Caco-2 (cell line): ENCODE data around the gene CCR5AS.

Experiments used
- BruUV-seq: library from RNA; stranded (reverse); fragments of 400-500 nt; replicated peaks from 2 replicates; lab custom pipeline; 2021; lab: Mats Ljungman, UMichigan
- CTCF ChIA-PET: fragments of 300-600 bp; sonication (Branson Sonifier 250); formaldehyde crosslinking; loops from one replicate; lab custom pipeline; 2022; ENCODE audit warnings: antibody characterized with exemption; lab: Charles Lee
- POLR2A ChIA-PET: fragments of 300-600 bp; sonication (Branson Sonifier 250); formaldehyde crosslinking; loops from one replicate; lab custom pipeline; 2022; ENCODE audit warnings: antibody characterized with exemption; lab: Charles Lee
- DNase-seq, 2 experiments: peaks; one replicate each; pipeline versions ENCODE4 v3.0.0 to v3.0.0-alpha.2; 2020 to 2022
- H3K27me3 ChIP-seq: replicated peaks from 2 replicates; pipeline ENCODE4 v1.6.0; 2011; ENCODE audit warnings: low read length; ENCODE audit not compliant: control insufficient read depth, insufficient read depth
- H3K36me3 ChIP-seq: 2 replicates; pipeline ENCODE4 v1.5.1; 2011; ENCODE audit warnings: low read length; ENCODE audit not compliant: control insufficient read depth, insufficient read depth
- H3K4me1 ChIP-seq: fragments of 250-450 bp; sonication (Bioruptor Pico); 2 replicates; pipeline ENCODE4 v1.5.1; 2020; ENCODE audit warnings: mild to moderate bottlenecking
- H3K4me3 ChIP-seq: 2 replicates; pipeline ENCODE4 v1.5.1; 2011; ENCODE audit warnings: low read depth, mild to moderate bottlenecking, control low read depth, low read length
- H3K9me3 ChIP-seq: fragments of 250-450 bp; sonication (Bioruptor Pico); 2 replicates; pipeline ENCODE4 v1.5.1; 2020; ENCODE audit warnings: mild to moderate bottlenecking, moderate library complexity
- H3K27ac Mint-ChIP-seq: one replicate; pipeline ENCODE4 v1.8.0; 2022; ENCODE audit warnings: mixed read lengths; ENCODE audit not compliant: unreplicated experiment
- H3K27me3 Mint-ChIP-seq: one replicate; pipeline ENCODE4 v1.8.0; 2022; ENCODE audit warnings: mixed read lengths; ENCODE audit not compliant: insufficient read depth, unreplicated experiment
- H3K36me3 Mint-ChIP-seq: one replicate; pipeline ENCODE4 v1.8.0; 2022; ENCODE audit warnings: mild to moderate bottlenecking, mixed read lengths; ENCODE audit not compliant: insufficient read depth, unreplicated experiment
- H3K4me1 Mint-ChIP-seq: one replicate; pipeline ENCODE4 v1.8.0; 2022; ENCODE audit warnings: low read depth, mixed read lengths; ENCODE audit not compliant: unreplicated experiment
- H3K4me3 Mint-ChIP-seq: one replicate; pipeline ENCODE4 v1.8.0; 2022; ENCODE audit warnings: mild to moderate bottlenecking, moderate library complexity, mixed read lengths; ENCODE audit not compliant: unreplicated experiment
- H3K9me3 Mint-ChIP-seq: one replicate; pipeline ENCODE4 v1.8.0; 2022; ENCODE audit warnings: mixed read lengths; ENCODE audit not compliant: unreplicated experiment
- CTCF ChIP-seq, 2 experiments: fragments of 200-600 bp in 1 of 2; IDR thresholded peaks; 1 replicate in 1 of 2; 2 replicates in 1 of 2; pipeline versions ENCODE4 v1.5.1 to v1.8.0; 2011 to 2022; ENCODE audit warnings: antibody characterized with exemption in 1 of 2, control low read depth in 1 of 2, inconsistent platforms in 1 of 2, low read depth in 1 of 2, low read length in 1 of 2, mild to moderate bottlenecking in 1 of 2, moderate library complexity in 1 of 2; ENCODE audit not compliant: insufficient read depth in 1 of 2, severe bottlenecking in 1 of 2, unreplicated experiment in 1 of 2
- intact Hi-C: fragments of 100-400 bp; cut with micrococcal nuclease; formaldehyde crosslinking; loops from one replicate; pipeline ENCODE4 v1.10.0; 2022; ENCODE audit not compliant: unreplicated experiment

The CCR5AS gene

GRCh38 chr3:46419816-46420215 is 12.9 kb upstream of the CCR5AS start:
- Mint-ChIP-seq H3K36me3 (no peaks in the 10 kb centered on the region), H3K4me1 (no peaks in the 10 kb centered on the region), H3K4me3 (no peak overlapping the region), H3K27me3 (no peaks in the 10 kb centered on the region), H3K27ac (no peak overlapping the region), H3K9me3 (no peaks in the 10 kb centered on the region)
- intact Hi-C loops = no loop called here
- no peaks in the 10 kb centered on the region for H3K4me1 ChIP-seq
- no peak for TF ChIP-seq CTCF (IDR thresholded peaks at IDR 0.05; ENCODE audit: insufficient read depth in 1 of 2, low read depth in 1 of 2, low read length in 1 of 2, severe bottlenecking in 1 of 2, unreplicated experiment in 1 of 2)
- POLR2A ChIA-PET = no interaction called here
- CTCF ChIA-PET = no interaction called here
- H3K9me3 ChIP-seq = no peaks in the 10 kb centered on the region
- no TSS peak for BruUV-seq
- no peaks in the 10 kb centered on the region for H3K36me3 ChIP-seq
- H3K27me3 ChIP-seq = no peaks in the 10 kb centered on the region
- H3K4me3 ChIP-seq = no peak overlapping the region
- no peak for DNase-seq

- no peak overlapping the region for H3K27ac Mint-ChIP-seq
- no peaks in the 10 kb centered on the region for H3K9me3 ChIP-seq
- H3K9me3 Mint-ChIP-seq = no peaks in the 10 kb centered on the region
- intact Hi-C loops = no loop called here
- POLR2A ChIA-PET = no interaction called here
- DNase-seq = no peak
- H3K36me3 Mint-ChIP-seq = no peaks in the 10 kb centered on the region
- H3K4me1 ChIP-seq = no peaks in the 10 kb centered on the region
- no peak overlapping the region for H3K4me3 ChIP-seq
- no TSS peak for BruUV-seq
- H3K36me3 ChIP-seq = no peaks in the 10 kb centered on the region
- H3K27me3 ChIP-seq = no peaks in the 10 kb centered on the region
- no peaks in the 10 kb centered on the region for H3K27me3 Mint-ChIP-seq
- CTCF ChIA-PET = no interaction called here
- no peak for TF ChIP-seq CTCF (IDR thresholded peaks at IDR 0.05; ENCODE audit: insufficient read depth in 1 of 2, low read depth in 1 of 2, low read length in 1 of 2, severe bottlenecking in 1 of 2, unreplicated experiment in 1 of 2)
- no peaks in the 10 kb centered on the region for H3K4me1 Mint-ChIP-seq
- H3K4me3 Mint-ChIP-seq = no peak overlapping the region
Observed at GRCh38 chr3:46417841-46418611, 11.2 kb upstream of the CCR5AS start.

- Mint-ChIP-seq H3K9me3 (no peaks in the 10 kb centered on the region), H3K4me1 (no peaks in the 10 kb centered on the region), H3K27ac (no peak overlapping the region), H3K27me3 (no peaks in the 10 kb centered on the region), H3K36me3 (no peaks in the 10 kb centered on the region), H3K4me3 (no peak overlapping the region)
- CTCF ChIA-PET = no interaction called here
- POLR2A ChIA-PET = no interaction called here
- H3K9me3 ChIP-seq = no peaks in the 10 kb centered on the region
- H3K36me3 ChIP-seq = no peaks in the 10 kb centered on the region
- H3K4me1 ChIP-seq = no peaks in the 10 kb centered on the region
- no peaks in the 10 kb centered on the region for H3K27me3 ChIP-seq
- BruUV-seq = no TSS peak
- TF ChIP-seq CTCF (IDR thresholded peaks at IDR 0.05; ENCODE audit: insufficient read depth in 1 of 2, low read depth in 1 of 2, low read length in 1 of 2, severe bottlenecking in 1 of 2, unreplicated experiment in 1 of 2) = no peak
- no peak for DNase-seq
- intact Hi-C loops = no loop called here
- no peak overlapping the region for H3K4me3 ChIP-seq
Observed at GRCh38 chr3:46416811-46417510, 10.1 kb upstream of the CCR5AS start.
